ENCODE results near the gene HSPA4.
"Not testable (repeated sequence)": the region's sequence is repeated elsewhere in the genome, so short reads cannot be mapped to it uniquely, and the experiment has no call there.

Gene HSPA4

DNA sequence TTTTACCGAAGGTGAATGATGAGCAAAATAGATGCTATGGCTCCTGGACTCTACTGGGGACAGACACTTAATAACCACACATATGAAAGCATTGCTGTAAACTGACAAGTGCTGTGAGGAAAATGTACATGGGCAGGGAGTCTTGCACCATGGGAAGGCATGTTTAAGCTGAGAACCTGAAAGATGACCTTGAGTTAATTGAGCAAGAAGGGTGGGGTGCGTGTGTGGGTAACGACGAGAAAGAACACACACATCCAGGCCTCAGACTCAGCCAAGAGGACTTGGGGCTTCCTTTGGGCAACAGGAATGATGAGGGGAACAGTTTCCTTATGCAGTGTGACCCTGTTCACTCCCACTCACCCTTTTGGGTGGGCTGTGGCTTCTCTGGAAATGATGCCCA is 73.1 kb downstream of the HSPA4 start:
- no peak for DNase-seq (ENCODE audit: low read depth)

DNA sequence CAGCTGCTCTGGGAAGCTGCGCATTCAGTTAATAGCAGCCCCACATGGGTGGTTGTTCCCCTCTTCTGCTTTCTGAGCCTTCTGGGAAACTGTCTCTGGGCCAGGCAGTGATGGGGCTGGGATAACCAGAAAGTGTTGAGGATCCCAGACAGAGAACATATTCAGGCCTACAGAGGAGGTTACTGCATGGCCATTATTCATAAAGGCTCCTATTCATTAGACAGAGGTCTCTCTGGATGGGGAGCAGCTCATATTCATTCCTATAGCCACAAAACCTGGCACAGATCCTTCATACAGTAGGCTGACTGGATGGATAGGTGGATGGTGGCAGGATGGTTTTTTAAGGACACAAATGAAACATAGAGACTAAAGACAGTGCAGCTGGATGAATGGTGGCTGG is 76.3 kb downstream of the HSPA4 start:
- DNase-seq (ENCODE audit: low read depth): no peak

DNA sequence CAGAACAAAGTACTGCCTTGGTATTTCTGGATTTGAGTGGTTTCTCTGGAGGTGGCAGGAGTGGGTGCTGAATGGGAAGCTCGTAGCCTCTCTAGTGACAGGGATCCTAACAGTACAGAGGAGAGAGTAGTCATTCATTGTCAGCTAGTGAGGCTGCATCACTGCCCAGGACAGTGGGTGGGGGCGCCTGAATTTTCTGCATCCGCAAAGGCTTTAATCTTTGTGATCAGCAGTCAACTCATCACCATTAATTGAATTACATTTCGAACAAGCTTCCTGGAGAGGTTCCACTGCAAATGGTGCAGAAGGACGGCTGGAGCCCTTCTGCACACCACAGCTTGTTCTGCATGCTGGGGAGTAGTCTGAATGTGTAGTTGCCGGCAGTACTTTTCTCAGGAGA is 77.5 kb downstream of the HSPA4 start:
- DNase-seq (ENCODE audit: low read depth): no peak

DNA sequence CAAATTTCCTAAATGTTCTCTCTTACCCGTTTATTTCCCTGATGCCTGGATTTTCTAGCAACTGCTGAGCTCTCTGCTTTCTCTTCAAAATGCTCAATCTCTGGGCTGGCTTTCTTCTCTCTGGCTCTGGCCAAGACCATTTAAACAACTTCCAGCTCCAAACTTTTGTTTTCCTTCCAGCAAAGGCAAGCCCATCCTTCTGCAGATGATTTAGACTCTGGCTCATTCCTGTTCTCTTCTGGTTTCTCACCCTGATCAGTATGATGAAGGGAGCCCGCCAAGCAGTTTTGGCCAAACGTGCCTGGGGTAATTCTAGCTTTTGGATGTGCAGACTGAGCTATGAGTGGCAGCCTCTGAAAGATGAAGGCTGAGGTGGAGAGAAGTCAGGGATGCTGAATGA is 78.1 kb downstream of the HSPA4 start:
- no peak for DNase-seq (ENCODE audit: low read depth)

DNA sequence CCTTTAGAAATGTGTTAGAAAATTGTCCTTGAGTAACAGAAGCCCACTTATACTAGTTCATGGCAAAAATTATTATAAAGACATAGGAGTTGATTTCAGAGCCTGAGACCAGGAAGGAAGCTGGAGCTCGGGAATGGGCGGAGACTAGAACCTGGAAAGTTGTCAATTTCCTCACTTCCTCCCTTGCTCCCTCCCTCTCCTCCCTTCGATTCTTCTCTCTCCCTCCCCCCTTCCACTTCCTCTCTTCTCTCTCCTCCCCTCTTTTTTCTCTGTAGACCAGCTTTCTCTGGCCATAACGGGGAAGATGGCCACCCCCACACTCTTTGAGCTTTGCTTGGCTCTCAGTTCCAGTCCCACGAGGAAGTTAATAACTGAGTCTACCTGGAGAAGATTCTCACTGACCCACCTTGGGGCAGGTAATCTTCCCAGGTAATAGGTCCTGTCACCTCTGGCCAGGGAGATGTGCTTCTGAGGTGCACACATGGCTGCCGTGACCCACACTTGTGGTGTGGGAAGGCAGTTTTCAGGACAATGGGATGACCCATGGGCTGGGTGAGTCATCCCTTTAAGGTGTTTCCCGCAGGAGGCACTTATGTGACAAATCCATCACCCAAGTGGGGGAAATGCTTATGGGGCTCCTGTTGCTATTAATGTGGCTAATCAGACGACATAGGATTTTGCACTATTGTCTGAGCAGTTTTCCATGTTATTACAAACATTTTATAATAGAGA is 78.7 kb downstream of the HSPA4 start:
- no peak for DNase-seq (ENCODE audit: low read depth)

DNA sequence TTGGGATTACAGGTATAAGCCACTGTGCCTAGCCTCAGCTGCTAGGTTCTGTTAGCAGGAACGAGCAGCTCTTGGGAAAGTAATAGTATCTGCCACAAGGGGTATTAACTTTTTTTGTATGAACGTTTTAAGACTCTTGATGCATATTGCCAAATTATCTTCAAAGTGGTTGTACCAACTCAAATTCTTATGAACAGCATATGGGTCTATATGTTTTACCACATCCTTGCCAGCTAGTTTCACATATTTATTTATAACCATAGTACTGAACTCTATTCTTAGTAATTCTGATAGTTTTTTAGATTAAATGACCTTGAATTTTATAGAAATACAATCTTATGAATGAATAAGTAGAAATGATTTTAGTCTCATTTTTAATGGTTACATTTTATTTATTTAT is 80.9 kb downstream of the HSPA4 start:
- DNase-seq (ENCODE audit: low read depth): no peak

DNA sequence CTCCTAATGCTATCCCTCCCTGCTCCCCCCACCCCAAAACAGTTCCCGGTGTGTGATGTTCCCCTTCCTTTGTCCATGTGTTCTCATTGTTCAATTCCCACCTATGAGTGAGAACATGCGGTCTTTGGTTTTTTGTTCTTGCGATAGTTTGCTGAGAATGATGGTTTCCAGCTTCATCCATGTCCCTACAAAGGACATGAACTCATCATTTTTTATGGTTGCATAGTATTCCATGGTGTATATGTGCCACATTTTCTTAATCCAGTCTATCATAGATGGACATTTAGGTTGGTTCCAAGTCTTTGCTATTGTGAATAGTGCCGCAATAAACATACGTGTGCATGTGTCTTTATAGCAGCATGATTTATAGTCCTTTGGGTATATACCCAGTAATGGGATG is 81.4 kb downstream of the HSPA4 start:
- not testable (repeated sequence) for DNase-seq (ENCODE audit: low read depth)

DNA sequence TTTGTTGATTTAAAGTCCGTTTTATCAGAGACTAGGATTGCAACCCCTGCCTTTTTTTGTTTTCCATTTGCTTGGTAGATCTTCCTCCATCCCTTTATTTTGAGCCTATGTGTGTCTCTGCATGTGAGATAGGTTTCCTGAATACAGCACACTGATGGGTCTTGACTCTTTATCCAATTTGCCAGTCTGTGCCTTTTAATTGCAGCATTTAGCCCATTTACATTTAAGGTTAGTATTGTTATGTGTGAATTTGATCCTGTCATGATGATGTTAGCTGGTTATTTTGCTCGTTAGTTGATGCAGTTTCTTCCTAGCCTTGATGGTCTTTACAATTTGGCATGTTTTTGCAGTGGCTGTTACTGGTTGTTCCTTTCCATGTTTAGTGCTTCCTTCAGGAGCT is 85.1 kb downstream of the HSPA4 start:
- not testable (repeated sequence) for DNase-seq (ENCODE audit: low read depth)

DNA sequence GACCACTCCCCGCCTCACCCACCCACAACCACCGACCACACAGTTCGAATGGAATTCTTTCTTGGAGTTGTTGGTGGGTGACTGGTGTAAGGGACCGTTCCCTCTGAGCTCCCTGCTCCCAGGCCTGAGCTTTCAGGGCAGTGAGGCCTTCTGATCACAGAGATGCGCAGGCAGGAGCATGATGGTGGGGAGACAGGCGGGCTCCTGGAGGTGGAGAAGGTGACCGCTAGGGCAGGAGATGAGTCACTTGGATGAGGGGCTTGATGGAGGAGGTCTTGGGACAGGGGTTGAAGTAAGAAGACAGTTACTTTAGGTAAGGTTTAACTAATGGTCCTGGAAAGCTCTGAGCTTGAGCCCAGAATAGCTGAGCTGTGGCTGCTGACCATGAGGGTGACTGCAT is 88.5 kb downstream of the HSPA4 start:
- no peak for DNase-seq (ENCODE audit: low read depth)

DNA sequence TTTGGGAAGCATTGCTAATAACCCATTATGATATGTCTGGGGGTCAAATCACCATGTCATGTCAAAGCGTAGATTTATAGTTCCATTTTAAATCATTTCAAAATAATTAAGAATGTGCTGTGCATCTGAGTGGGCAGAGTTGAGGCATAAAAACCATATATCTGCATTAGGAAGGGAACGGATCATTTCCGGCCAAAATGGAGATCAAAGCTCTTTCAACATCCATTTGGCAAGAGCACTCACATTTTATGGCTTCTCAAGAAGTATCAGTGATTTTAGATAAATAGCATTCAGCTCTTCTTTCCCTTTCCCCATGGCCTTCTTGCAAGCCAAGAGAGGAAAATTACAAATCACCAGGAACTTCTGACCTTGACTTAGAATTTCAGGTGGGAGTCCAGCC is 89.9 kb downstream of the HSPA4 start:
- DNase-seq (ENCODE audit: low read depth): no peak

DNA sequence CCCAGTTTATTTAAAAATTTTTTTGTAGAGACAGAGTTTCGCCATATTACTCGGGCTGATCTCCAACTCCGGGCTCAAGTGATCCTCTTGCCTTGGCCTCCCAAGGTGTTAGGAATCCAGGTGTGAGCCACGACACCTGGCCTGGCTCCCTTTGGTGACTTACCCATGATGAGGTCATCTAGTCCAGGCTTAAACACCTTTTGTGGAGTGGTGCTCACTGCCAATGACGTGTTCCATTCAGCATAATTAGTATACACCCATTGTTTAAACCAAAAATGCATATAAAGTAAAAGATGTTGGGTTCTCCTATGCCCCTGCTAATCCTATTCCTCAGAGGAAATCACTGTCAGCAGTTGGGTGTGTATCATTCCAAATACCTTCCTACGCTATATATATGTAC is 91.0 kb downstream of the HSPA4 start:
- no peak for DNase-seq (ENCODE audit: low read depth)

DNA sequence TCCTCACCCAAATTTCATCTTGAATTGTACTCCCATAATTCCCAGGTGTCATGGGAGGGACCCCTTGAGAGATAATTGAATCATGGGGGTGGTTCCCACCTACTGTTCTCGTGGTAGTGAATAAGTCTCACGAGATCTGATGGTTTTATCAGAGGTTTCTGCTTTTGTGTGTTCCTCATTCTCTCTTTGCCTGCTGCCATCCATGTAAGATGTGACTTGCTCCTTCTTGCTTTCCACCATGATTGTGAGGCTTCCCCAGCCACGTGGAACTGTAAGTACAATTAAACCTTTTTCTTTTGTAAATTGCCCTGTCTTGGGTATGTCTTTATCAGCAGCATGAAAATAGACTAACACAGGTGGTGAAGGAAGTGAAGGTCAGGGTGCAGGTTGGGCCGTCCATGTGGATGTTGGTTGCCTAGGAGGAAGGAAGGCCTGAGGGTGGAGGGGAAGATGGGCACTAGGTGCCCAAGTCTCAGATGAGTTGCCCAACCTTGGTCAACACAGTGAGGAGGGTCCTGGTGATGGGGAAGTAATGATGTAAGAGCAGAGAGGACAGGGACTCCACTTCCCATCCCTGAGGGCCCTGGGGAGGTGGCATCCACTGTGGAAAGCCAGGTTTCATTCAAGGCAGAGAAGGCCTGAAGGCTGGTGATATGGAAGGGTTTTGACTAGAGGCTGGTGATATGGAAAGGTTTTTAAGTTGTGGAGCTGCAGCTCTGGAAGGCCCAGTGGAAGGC is 92.6 kb downstream of the HSPA4 start:
- no peak for DNase-seq (ENCODE audit: low read depth)

DNA sequence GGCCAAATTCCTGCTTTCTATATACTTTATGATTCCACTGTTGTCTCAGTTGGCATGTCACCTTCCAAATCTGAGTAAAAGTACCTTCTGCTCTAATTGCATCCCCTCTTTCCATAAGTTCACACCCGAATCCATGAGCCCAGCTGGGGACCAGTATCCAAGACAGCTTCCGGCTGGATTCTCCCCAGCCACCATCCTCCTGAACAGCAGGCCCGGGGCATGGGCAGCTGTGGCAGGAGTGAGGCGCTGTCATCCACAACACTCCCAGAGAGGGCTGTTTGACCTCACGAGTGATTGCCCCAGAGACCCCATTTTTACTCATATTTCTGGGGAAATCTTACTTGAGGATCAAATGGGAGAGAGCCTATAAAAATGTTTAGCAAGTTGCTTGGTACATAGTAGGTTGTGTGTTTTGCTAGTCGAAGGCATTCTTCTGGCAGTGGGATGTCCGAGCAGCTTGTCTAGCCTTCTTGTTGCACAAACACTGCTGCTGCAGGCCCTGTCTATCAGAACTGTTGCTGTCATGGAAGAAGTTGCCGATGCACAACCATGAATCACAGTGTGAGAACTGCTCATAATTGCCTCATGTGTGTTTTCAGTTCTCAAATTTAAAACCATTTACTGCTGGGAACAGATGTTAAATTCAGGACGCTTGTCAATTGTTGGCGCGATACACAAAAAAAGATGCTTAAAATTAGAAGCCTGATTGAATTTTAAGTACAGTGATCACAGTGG is 93.8 kb downstream of the HSPA4 start:
- no peak for DNase-seq (ENCODE audit: low read depth)

DNA sequence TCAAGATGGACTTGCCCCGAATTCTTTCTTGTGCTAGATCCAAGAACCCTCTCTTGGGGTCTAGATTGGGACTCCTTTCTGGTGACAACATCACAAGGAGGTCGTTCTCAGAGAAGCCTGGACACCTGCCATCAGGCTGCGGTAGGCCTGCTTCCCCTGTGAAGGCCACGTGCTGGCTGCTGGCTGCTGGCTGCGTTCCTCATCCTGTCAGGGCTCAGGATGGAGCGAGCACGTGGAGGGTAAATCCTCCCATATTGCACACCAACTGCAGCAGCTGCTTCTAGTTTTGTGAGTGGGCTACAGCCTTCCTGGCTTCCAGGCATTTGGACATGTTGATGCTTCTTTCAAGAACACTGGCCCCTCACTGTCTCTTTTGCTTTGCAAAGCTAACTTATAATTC is 95.6 kb downstream of the HSPA4 start:
- no peak for DNase-seq (ENCODE audit: low read depth)

DNA sequence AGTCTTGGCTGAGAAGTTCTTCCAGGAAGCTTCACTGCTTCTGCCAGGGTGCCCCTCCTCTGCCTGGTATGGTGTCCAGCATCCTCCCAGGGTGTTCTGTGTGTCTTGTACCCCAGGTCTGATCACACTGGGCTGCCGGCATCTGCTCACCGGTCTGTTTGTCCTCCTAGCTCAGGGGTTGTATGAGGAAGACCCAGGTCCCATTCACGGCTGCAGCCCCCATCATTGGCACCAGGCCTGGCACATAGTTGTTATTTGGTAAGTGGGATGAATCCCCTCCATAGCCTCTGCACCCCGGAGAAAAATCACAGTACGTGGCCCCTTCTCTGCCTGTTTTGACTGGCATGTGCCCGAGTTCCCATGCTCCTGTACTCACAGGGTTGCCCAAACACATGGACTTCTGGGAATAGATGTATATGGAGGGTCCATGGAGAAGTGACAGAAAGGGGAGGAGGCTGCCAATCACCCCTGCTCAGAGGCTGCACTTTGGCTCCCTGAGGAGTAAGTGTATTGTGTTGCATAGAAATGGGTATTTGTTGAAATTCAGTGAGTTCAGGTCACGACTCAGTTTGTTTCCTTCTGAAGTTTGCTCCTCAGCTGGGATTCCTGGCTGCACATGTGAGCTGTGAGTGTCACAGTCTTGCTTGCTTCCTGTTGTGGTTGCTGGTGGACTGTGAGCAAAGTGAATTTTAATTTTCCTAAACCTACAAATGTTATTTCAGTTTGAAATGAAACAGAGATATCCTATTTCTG is 96.2 kb downstream of the HSPA4 start:
- no peak for DNase-seq (ENCODE audit: low read depth)

DNA sequence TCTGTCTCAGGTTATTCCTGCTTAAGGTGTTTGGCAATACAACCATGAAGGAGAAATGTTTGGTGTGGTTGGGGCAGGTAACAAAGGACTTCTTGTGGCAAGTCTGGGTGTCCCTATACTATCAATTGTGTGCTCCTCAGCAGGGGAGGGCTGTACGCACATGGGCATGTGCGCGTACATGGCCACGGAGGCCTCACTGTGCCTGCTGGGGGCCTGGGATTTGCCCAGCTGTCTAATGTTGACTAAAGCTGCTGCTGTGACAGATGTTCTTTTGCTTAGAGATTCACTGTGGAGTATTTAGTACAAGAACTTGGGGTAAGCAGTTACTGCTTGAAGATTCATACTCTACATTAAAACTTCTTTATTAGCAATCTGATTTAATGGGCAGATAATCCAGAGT is 97.5 kb downstream of the HSPA4 start:
- no peak for DNase-seq (ENCODE audit: low read depth)

DNA sequence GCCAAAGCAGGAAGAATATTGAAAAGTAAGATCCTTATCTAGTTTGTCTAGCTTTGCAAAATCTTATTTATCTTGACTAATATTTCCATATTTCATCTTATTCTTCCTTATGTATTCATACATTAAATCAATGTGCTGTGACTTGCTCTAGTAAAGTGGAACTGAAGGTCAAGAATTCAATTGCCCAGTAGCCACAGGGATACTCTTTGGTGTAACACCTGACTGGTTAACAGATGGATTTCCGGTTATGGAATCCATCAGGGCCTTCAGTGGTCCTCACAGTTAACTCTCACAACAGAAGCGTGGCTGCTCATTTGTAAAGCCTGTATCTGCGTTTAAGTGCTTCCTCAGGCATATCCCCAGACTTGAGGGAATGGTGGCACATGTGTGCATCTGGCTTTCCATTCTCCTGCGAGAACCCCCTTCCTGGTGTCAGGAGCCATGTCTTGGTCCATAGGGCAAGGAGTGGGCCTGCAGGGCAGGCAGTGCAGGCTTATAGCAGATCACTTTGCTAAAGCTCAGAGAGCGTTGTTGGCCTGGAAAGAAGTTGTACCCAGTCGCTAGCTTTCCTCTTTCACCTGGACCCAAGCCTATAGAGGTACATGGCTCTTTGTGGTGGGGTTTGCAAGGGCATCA is 99.2 kb downstream of the HSPA4 start:
- no peak for DNase-seq (ENCODE audit: low read depth)

DNA sequence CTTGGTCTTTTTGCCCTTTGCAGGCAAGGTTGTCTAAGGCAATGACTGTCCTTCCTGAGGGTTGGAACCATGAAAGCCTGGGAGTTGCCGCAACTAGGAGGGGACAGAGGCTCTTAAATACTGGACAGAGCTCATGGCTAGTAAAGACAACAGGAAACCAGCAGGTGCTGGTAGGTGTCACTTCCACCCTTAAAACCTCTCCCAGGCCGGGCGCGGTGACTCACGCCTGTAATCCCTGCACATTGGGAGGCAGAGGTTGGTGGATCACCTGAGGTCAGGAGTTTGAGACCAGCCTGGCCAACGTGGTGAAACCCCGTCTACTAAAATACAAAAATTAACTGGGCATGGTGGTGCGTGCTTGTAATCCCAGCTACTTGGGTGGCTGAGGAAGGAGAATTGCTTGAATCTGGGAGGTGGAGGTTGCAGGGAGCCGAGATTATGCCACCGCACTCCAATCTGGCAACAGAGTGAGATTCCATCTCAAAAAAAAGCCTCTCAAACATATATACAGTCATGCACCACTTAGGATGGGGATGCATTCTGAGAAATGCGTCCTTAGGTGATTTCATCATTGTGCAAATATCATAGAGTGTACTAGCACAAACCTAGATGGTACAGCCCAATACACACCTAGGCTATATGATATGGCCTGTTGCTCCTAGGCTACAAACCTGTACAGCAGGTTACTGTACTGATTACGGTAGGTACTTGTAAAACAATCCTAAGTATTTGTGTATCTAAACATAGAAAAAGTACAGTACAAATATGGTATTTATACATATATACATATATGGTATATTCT is 102.7 kb downstream of the HSPA4 start:
- no peak for DNase-seq (ENCODE audit: low read depth)

DNA sequence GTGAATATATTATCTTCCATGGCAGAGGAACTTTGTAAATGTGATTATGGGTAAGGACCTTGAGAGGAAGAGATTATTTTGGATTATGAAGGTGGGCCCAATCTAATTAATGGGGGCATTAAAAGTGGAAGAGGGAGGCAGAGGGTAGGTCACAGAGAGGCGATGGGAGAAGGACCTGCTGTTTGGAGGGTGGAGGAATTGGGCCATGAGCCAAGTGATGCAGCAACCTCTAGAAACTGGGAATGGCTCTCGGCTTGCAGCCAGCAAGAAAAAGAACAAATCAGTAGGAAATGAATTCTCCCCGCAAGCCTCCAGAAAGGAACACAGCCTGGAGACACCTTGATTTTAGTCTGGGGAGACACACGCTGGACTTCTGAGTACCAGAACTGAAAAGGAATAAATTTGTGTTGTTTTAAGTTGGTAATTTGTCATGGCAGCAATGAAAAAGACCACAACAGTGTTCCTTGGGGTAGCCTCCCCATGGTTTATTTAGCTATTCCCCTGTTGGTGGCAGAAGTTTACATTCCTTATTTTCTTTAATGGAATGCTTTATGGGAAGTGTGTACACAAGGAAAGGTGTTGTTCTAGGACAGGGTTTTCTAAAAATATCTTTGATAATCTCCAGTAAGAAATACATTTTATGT is 103.6 kb downstream of the HSPA4 start:
- no peak for DNase-seq (ENCODE audit: low read depth)
